ENCODE data around the gene KRT85.

DNA sequence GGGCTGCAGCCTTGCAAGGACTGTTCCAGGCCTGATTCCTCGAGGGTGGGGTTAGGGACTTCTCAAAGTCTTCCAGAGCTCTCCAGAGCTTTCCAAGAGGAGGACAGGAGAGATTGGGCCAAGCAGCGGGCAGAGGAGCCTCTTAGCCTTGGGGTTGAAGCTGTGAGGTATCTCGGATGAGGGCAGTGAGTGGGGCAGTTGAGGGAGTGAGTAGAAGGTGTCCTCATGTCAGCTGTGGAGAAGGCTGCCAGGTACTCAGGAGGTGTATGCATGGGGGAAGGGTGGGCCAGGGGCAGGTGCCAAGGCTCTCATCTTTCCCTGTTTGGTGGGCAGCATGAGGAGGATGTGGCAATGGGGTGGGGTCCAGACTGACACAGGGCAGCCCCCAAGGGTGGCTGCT lies 53.8 kb downstream of the KRT85 start:
- TF ChIP-seq, protein P1, sequence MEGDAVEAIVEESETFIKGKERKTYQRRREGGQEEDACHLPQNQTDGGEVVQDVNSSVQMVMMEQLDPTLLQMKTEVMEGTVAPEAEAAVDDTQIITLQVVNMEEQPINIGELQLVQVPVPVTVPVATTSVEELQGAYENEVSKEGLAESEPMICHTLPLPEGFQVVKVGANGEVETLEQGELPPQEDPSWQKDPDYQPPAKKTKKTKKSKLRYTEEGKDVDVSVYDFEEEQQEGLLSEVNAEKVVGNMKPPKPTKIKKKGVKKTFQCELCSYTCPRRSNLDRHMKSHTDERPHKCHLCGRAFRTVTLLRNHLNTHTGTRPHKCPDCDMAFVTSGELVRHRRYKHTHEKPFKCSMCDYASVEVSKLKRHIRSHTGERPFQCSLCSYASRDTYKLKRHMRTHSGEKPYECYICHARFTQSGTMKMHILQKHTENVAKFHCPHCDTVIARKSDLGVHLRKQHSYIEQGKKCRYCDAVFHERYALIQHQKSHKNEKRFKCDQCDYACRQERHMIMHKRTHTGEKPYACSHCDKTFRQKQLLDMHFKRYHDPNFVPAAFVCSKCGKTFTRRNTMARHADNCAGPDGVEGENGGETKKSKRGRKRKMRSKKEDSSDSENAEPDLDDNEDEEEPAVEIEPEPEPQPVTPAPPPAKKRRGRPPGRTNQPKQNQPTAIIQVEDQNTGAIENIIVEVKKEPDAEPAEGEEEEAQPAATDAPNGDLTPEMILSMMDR (IDR thresholded peaks at IDR 0.05; ENCODE audit: borderline replicate concordance, extremely low read depth, low read length, poor library complexity, severe bottlenecking) = no peak
- TF ChIP-seq EZH2 (IDR thresholded peaks at IDR 0.05; ENCODE audit: borderline replicate concordance, low read depth, low read length, severe bottlenecking) = no peak
